Kidney (tissue), 14 donors: ENCODE results near the gene RFX7. TPM values are rescaled to one million over a fixed set of nuclear protein-coding genes. Genes with fewer than 3 reads are reported as not detected.

Source experiments
- DNase-seq, 5 donors: peaks; one replicate each; pipeline ENCODE4 v3.0.0-alpha.2; 2013 to 2020
- FAIRE-seq: peaks from 2 replicates; lab custom pipeline; 2012; peaks lifted over from hg19 to GRCh38; lab: Jason Lieb, UNC
- H3K27ac ChIP-seq, 2 donors: one replicate each; pipeline ENCODE4 v1.7.0; 2013; ENCODE audit warnings: low read depth in 2 of 2, low read length in 2 of 2, inconsistent platforms in 1 of 2
- H3K27me3 ChIP-seq: one replicate; pipeline ENCODE4 v1.7.1; 2013; ENCODE audit warnings: low read length, inconsistent platforms; ENCODE audit not compliant: control insufficient read depth, insufficient read depth
- H3K36me3 ChIP-seq, 3 donors: one replicate each; pipeline versions ENCODE4 v1.7.0 to v1.7.1; 2013; ENCODE audit warnings: low read length in 3 of 3, control low read depth in 1 of 3, inconsistent platforms in 1 of 3; ENCODE audit not compliant: insufficient read depth in 3 of 3, control insufficient read depth in 2 of 3
- H3K4me1 ChIP-seq, 3 donors: one replicate each; pipeline versions ENCODE4 v1.7.0 to v1.7.1; 2013; ENCODE audit warnings: low read length in 3 of 3, inconsistent platforms in 1 of 3, low read depth in 1 of 3; ENCODE audit not compliant: control insufficient read depth in 2 of 3, insufficient read depth in 2 of 3
- H3K4me3 ChIP-seq, 3 donors: one replicate each; pipeline versions ENCODE4 v1.7.0 to v1.8.1; 2013; ENCODE audit warnings: low read length in 3 of 3, control low read depth in 1 of 3, inconsistent platforms in 1 of 3
- H3K9ac ChIP-seq, 3 donors: one replicate each; pipeline versions ENCODE4 v1.7.0 to v1.7.1; 2013; ENCODE audit warnings: low read length in 3 of 3, control low read depth in 1 of 3, inconsistent platforms in 1 of 3
- H3K9me3 ChIP-seq, 3 donors: one replicate each; pipeline versions ENCODE4 v1.7.0 to v1.7.1; 2013; ENCODE audit warnings: low read length in 3 of 3, control low read depth in 1 of 3, inconsistent platforms in 1 of 3; ENCODE audit not compliant: control insufficient read depth in 2 of 3, insufficient read depth in 1 of 3
- intact Hi-C: fragments of 100-400 bp; cut with DNase I; formaldehyde crosslinking; loops from one replicate; pipeline ENCODE4 v1.11.1; 2022
- polyA plus RNA-seq: library from polyadenylated mRNA; stranded (reverse); fragments of 350-450 nt; fragmentation: Illumina TruSeq; extraction: RNeasy Lipid Tissue Mini Kit (QIAGEN cat#74804); gene quantifications from one replicate; pipeline ENCODE4 v1.2.3, GENCODE V29; 2014; ENCODE audit warnings: low read depth, low replicate concordance; ENCODE audit not compliant: insufficient read depth
- total RNA-seq: library from RNA; stranded (reverse); fragmentation: NEBNext Ultra II Directional; extraction: Animal tissue kit (Norgen Biotek cat#: 25700); gene quantifications from one replicate; pipeline ENCODE4 v1.2.1, GENCODE V29; 2021
- TF ChIP-seq, protein P1 (sequence below): IDR thresholded peaks from 3 replicates; pipeline ENCODE4 v1.5.1; 2012; ENCODE audit warnings: mild to moderate bottlenecking, moderate library complexity, borderline replicate concordance; ENCODE audit not compliant: insufficient read depth; ENCODE audit errors: extremely low read depth
- donor health status: control.
- donor health status: control.
- donor health status: control.
- donor health status: control.
- donor health status: control.
- donor health status: DM: yes; HTN: yes; CAD: no.
- donor health status: Normal renal cell carcinoma (clear cell type).

RFX7 gene
- total and polyA plus RNA-seq, 2 donors from 2014 or later: 1.6 to 15.2 TPM

DNA sequence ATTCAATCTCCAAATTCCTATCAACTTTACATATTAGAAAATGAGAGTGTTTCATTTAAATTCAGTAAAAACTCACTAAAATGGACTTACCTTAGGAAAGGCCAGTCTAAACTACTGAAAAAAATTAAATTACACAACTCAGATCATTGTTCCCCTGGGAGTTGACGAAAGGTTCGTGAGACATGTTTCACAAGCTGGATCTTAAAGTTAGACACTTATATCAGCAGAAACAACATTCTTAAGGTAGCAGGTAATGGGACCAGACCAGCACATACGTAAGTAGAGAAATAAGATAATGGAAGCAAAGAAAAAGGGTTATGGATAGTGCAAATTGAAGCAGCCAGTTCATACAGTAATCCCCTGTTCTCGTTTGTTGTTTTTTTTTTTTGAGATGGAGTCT is 8.9 kb downstream of the RFX7 start:
- DNase-seq (no peak), FAIRE-seq (no peak)
- no peak overlapping the region for H3K9ac ChIP-seq
- TF ChIP-seq, protein P1, sequence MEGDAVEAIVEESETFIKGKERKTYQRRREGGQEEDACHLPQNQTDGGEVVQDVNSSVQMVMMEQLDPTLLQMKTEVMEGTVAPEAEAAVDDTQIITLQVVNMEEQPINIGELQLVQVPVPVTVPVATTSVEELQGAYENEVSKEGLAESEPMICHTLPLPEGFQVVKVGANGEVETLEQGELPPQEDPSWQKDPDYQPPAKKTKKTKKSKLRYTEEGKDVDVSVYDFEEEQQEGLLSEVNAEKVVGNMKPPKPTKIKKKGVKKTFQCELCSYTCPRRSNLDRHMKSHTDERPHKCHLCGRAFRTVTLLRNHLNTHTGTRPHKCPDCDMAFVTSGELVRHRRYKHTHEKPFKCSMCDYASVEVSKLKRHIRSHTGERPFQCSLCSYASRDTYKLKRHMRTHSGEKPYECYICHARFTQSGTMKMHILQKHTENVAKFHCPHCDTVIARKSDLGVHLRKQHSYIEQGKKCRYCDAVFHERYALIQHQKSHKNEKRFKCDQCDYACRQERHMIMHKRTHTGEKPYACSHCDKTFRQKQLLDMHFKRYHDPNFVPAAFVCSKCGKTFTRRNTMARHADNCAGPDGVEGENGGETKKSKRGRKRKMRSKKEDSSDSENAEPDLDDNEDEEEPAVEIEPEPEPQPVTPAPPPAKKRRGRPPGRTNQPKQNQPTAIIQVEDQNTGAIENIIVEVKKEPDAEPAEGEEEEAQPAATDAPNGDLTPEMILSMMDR: no peak
- intact Hi-C loops: no loop called here
- no peaks in the 10 kb centered on the region for H3K4me1 ChIP-seq
- H3K4me3 ChIP-seq: no peak overlapping the region
- no peak overlapping the region for H3K27ac ChIP-seq
- peaks cover 0 to 6% (median 0%) of the 10 kb centered on the region in 3 donors for H3K9me3 ChIP-seq
- H3K36me3 ChIP-seq: peaks cover 0 to 3% (median 2%) of the 10 kb centered on the region in 3 donors
- H3K27me3 ChIP-seq: no peaks in the 10 kb centered on the region

DNA sequence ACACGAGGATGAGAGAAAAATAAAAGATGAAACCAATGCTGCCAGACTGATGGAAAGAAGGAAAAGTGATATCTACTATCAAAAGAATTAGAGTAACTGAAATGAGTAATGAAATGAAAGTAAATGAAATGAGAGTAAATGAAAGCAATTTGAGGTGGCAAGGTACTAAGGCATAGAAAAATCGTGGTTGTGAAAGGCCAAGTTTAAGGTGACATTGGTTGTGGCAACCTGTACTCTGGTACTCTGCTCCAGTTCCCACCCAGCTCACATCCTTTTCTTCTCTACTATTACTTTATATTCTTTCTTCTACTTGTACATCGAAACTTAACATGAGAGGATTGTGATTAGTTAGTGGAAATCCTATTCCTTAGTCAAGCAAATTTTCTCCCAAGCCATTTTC is 10.1 kb downstream of the RFX7 start:
- H3K27me3 ChIP-seq: no peaks in the 10 kb centered on the region
- H3K4me3 ChIP-seq: no peak overlapping the region
- H3K36me3 ChIP-seq: peaks cover 0 to 3% (median 2%) of the 10 kb centered on the region in 3 donors
- H3K27ac ChIP-seq: no peak overlapping the region
- H3K4me1 ChIP-seq: no peaks in the 10 kb centered on the region
- intact Hi-C loops: no loop called here
- TF ChIP-seq, protein P1: no peak
- no peak for FAIRE-seq
- H3K9ac ChIP-seq: no peak overlapping the region
- DNase-seq: no peak
- peaks cover 0 to 6% (median 1%) of the 10 kb centered on the region in 3 donors for H3K9me3 ChIP-seq

DNA sequence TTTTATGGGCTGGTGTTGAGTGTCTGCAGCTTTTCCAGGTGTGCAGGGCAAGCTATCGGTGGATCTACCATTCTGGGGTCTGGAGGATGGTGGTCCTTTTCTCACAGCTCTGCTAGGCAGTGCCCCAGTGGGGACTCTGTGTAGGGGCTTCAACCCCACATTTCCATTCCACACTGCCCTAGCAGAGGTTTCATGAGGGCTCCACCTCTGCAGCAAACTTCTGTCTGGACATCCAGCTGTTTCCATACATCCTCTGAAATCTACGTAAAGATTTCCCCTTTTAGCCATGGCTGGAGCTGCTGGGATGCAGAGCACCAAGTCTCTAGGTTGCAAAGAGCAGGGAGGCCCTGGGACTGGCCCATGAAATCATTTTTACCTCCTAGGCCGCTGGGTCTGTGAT is 11.6 kb downstream of the RFX7 start:
- TF ChIP-seq, protein P1: no peak
- peaks cover 0 to 9% (median 3%) of the 10 kb centered on the region in 3 donors for H3K9me3 ChIP-seq
- no peak overlapping the region for H3K9ac ChIP-seq
- no peak for FAIRE-seq
- H3K4me3 ChIP-seq: no peak overlapping the region
- H3K27ac ChIP-seq: no peak overlapping the region
- no peaks in the 10 kb centered on the region for H3K27me3 ChIP-seq
- H3K36me3 ChIP-seq: peaks cover 0 to 3% (median 2%) of the 10 kb centered on the region in 3 donors
- DNase-seq: peak in 1 of 5 donors; percentile 19
- intact Hi-C loops: no loop called here
- no peaks in the 10 kb centered on the region for H3K4me1 ChIP-seq

DNA sequence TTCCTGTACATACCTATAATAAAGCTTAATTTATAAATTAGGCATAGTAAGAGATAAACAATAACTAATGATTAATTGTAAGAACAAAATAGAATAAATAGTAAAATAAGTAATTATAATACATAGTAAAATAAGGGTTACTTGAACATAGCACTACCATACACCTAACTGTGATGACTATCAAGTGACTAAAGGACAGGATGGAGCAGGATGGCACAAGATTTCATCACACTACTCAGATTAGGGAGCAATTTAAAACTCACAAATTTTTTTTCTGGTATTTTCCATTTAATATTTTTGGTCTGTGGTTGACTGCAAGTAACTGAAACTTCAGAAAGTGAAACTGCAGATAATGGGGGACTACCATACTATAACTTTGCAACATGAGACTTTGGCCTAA is 14.8 kb downstream of the RFX7 start:
- FAIRE-seq (no peak), DNase-seq (no peak)
- no peaks in the 10 kb centered on the region for H3K27me3 ChIP-seq
- no peak overlapping the region for H3K4me3 ChIP-seq
- TF ChIP-seq, protein P1: no peak
- H3K4me1 ChIP-seq: no peaks in the 10 kb centered on the region
- intact Hi-C loops: no loop called here
- H3K9ac ChIP-seq: no peak overlapping the region
- peaks cover 0 to 3% (median 2%) of the 10 kb centered on the region in 3 donors for H3K36me3 ChIP-seq
- peaks cover 0 to 9% (median 3%) of the 10 kb centered on the region in 3 donors for H3K9me3 ChIP-seq
- H3K27ac ChIP-seq: no peak overlapping the region
